Measurements from ENCODE around the gene VEPH1.

VEPH1 gene

DNA sequence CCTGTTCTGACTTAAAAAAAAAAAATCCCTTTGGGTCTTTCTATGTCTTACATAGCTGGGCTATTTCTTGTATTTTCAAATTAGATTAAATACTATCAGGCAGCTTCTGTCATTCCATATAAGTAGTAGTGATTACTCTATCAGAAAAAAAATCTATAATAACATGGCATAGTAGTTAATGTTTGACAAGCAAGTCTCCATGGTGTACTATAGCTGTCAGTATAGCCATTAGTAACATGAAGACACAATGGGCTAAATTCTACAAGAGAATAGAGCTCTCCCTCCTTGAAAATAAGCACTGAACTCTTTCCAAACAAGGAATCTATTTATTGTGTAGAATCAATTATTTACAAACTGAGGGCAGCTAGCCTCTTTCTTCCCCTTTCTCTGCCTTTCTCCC is 19.4 kb upstream of the VEPH1 start:
- no peak overlapping the region for H3K9ac ChIP-seq (ENCODE audit: low read length)
- H3K4me3 ChIP-seq (ENCODE audit: low read depth, low read length), result no peak overlapping the region
- H3K27ac ChIP-seq (ENCODE audit: low read depth, low read length), result no peak overlapping the region
- H3K36me3 ChIP-seq (ENCODE audit: control insufficient read depth, insufficient read depth, low read length), result no peaks in the 10 kb centered on the region
- no peaks in the 10 kb centered on the region for H3K4me1 ChIP-seq (ENCODE audit: control insufficient read depth, insufficient read depth, low read length)
- no peaks in the 10 kb centered on the region for H3K27me3 ChIP-seq (ENCODE audit: control insufficient read depth, insufficient read depth, low read length)
- peaks cover 4% of the 10 kb centered on the region; the same call in 1 of the 2 replicates for H3K9me3 ChIP-seq (ENCODE audit: control insufficient read depth, insufficient read depth, low read depth, low read length)

DNA sequence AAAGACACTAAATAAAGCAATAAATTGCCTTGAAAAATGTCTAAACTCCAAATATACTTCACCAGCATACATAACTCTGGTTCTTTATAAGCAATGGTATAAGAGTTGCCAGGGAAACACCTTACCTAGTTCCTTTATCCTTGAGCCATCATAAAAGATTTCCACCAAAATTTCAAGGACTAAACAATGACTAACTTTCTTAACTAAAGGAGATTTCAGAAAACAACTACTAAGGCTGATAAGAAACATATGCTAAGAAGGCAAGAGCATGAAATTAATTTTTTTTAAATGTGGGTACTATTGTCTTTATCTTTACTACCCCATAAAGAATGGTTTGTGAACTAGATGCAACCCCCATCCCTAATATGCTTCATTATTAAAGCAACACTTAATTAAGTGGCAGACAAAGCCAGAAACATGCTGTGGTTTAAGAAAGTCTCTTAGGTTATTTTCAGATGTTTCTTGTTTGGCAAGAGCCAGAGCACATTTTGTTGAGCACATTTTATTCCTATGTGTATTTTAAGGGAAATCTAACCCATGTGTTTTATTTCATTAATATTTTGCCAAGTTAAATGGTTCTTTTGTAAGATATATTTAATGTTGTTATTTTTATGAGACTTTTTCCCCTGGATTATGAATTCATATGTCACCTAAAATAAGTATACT is 17.4 kb upstream of the VEPH1 start:
- Histone ChIP-seq H3K36me3 (ENCODE audit: control insufficient read depth, insufficient read depth, low read length) (no peaks in the 10 kb centered on the region), H3K4me3 (ENCODE audit: low read depth, low read length) (no peak overlapping the region), H3K4me1 (ENCODE audit: control insufficient read depth, insufficient read depth, low read length) (no peaks in the 10 kb centered on the region), H3K27ac (ENCODE audit: low read depth, low read length) (no peak overlapping the region), H3K9ac (ENCODE audit: low read length) (no peak overlapping the region), H3K27me3 (ENCODE audit: control insufficient read depth, insufficient read depth, low read length) (no peaks in the 10 kb centered on the region), H3K9me3 (ENCODE audit: control insufficient read depth, insufficient read depth, low read depth, low read length) (peaks cover 4% of the 10 kb centered on the region; the same call in 1 of the 2 replicates)

DNA sequence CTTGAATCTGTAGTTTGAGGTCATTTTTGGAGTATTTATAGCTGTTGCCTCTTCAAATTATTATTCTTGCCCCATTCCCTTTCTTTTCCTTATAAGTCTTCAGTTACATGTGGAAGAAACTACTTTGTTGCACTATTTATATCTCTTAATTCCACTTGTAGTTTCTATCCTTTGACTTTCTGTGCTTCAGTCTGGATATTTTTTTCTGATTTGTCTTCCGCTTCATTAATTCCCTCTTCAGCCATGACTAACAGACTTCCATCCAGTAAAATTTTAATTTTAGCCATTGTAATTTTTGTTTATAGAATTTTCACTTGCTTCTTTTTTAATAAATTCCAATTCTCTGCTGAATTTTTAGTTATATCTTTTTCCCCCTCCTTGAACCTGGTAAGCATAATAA is 15.7 kb upstream of the VEPH1 start:
- Histone ChIP-seq H3K4me3 (ENCODE audit: low read depth, low read length) (no peak overlapping the region), H3K9me3 (ENCODE audit: control insufficient read depth, insufficient read depth, low read depth, low read length) (peaks cover 4% of the 10 kb centered on the region; the same call in 1 of the 2 replicates), H3K36me3 (ENCODE audit: control insufficient read depth, insufficient read depth, low read length) (no peaks in the 10 kb centered on the region), H3K4me1 (ENCODE audit: control insufficient read depth, insufficient read depth, low read length) (no peaks in the 10 kb centered on the region), H3K9ac (ENCODE audit: low read length) (no peak overlapping the region), H3K27ac (ENCODE audit: low read depth, low read length) (no peak overlapping the region), H3K27me3 (ENCODE audit: control insufficient read depth, insufficient read depth, low read length) (no peaks in the 10 kb centered on the region)

GRCh38 chr3:157516928-157517327 is 13.7 kb upstream of the VEPH1 start:
- Histone ChIP-seq H3K4me3 (ENCODE audit: low read depth, low read length) (no peak overlapping the region), H3K36me3 (ENCODE audit: control insufficient read depth, insufficient read depth, low read length) (no peaks in the 10 kb centered on the region), H3K9me3 (ENCODE audit: control insufficient read depth, insufficient read depth, low read depth, low read length) (peaks cover 4% of the 10 kb centered on the region; the same call in 1 of the 2 replicates), H3K4me1 (ENCODE audit: control insufficient read depth, insufficient read depth, low read length) (no peaks in the 10 kb centered on the region), H3K27ac (ENCODE audit: low read depth, low read length) (no peak overlapping the region), H3K27me3 (ENCODE audit: control insufficient read depth, insufficient read depth, low read length) (no peaks in the 10 kb centered on the region), H3K9ac (ENCODE audit: low read length) (no peak overlapping the region)

- Histone ChIP-seq H3K9ac (ENCODE audit: low read length) (no peak overlapping the region), H3K4me1 (ENCODE audit: control insufficient read depth, insufficient read depth, low read length) (no peaks in the 10 kb centered on the region), H3K36me3 (ENCODE audit: control insufficient read depth, insufficient read depth, low read length) (no peaks in the 10 kb centered on the region), H3K4me3 (ENCODE audit: low read depth, low read length) (no peak overlapping the region), H3K9me3 (ENCODE audit: control insufficient read depth, insufficient read depth, low read depth, low read length) (peaks cover 4% of the 10 kb centered on the region; the same call in 1 of the 2 replicates), H3K27me3 (ENCODE audit: control insufficient read depth, insufficient read depth, low read length) (no peaks in the 10 kb centered on the region), H3K27ac (ENCODE audit: low read depth, low read length) (no peak overlapping the region)
Measured at GRCh38 chr3:157515398-157515797, 12.2 kb upstream of the VEPH1 start.

- H3K4me3 ChIP-seq (ENCODE audit: low read depth, low read length), result no peak overlapping the region
- no peaks in the 10 kb centered on the region for H3K4me1 ChIP-seq (ENCODE audit: control insufficient read depth, insufficient read depth, low read length)
- no peak overlapping the region for H3K9ac ChIP-seq (ENCODE audit: low read length)
- H3K27ac ChIP-seq (ENCODE audit: low read depth, low read length), result no peak overlapping the region
- H3K36me3 ChIP-seq (ENCODE audit: control insufficient read depth, insufficient read depth, low read length), result no peaks in the 10 kb centered on the region
- H3K27me3 ChIP-seq (ENCODE audit: control insufficient read depth, insufficient read depth, low read length), result no peaks in the 10 kb centered on the region
- H3K9me3 ChIP-seq (ENCODE audit: control insufficient read depth, insufficient read depth, low read depth, low read length), result peaks cover 4% of the 10 kb centered on the region; the same call in 1 of the 2 replicates
Measured at GRCh38 chr3:157514371-157514895, 11.2 kb upstream of the VEPH1 start.

DNA sequence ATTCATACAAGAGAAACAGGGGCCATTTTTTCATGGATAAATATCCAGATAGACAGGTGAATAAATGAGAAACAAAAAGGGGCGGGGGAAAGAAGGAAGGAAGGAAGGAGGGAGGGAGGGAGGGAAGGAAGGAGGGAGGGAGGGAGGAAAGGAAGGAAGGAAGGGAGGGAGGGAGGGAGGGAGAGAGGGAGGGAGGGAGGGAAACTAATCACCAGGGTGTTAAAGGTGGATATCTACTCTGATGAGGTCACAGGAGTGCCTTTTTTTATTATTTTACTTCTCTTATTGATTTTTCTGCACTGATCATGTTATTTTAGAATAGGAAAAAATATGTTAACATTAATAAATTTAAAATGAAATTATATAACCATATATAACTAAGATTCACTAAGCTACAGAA is 10.4 kb upstream of the VEPH1 start:
- no peak overlapping the region for H3K27ac ChIP-seq (ENCODE audit: low read depth, low read length)
- H3K4me3 ChIP-seq (ENCODE audit: low read depth, low read length), result no peak overlapping the region
- no peaks in the 10 kb centered on the region for H3K27me3 ChIP-seq (ENCODE audit: control insufficient read depth, insufficient read depth, low read length)
- H3K4me1 ChIP-seq (ENCODE audit: control insufficient read depth, insufficient read depth, low read length), result no peaks in the 10 kb centered on the region
- peaks cover under 1% of the 10 kb centered on the region; the same call in 1 of the 2 replicates for H3K9me3 ChIP-seq (ENCODE audit: control insufficient read depth, insufficient read depth, low read depth, low read length)
- no peaks in the 10 kb centered on the region for H3K36me3 ChIP-seq (ENCODE audit: control insufficient read depth, insufficient read depth, low read length)
- H3K9ac ChIP-seq (ENCODE audit: low read length), result no peak overlapping the region

- no peak overlapping the region for H3K9ac ChIP-seq (ENCODE audit: low read length)
- no peaks in the 10 kb centered on the region for H3K4me1 ChIP-seq (ENCODE audit: control insufficient read depth, insufficient read depth, low read length)
- H3K27ac ChIP-seq (ENCODE audit: low read depth, low read length), result no peak overlapping the region
- no peaks in the 10 kb centered on the region for H3K9me3 ChIP-seq (ENCODE audit: control insufficient read depth, insufficient read depth, low read depth, low read length)
- no peak overlapping the region for H3K4me3 ChIP-seq (ENCODE audit: low read depth, low read length)
- no peaks in the 10 kb centered on the region for H3K27me3 ChIP-seq (ENCODE audit: control insufficient read depth, insufficient read depth, low read length)
- H3K36me3 ChIP-seq (ENCODE audit: control insufficient read depth, insufficient read depth, low read length), result no peaks in the 10 kb centered on the region
Measured at GRCh38 chr3:157512534-157512933, 9.3 kb upstream of the VEPH1 start.

DNA sequence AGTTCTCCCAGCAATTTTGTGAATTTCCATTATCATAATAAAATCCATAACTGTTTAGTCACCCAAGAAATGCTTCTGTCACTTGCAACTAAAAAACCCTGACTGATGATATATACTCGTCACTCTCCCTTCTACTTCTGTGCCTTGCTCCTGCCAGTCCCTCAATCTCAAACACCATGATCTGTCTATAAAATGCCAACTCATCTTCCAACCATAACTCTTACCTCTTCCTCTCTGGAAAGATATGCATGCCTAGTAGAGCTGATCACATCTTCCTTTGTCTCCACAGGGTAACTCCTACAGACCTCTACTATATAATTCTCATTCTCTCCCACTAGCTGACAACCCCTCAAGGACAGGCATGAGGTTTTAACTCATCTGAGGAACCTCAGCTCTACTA is 5.2 kb upstream of the VEPH1 start:
- Histone ChIP-seq H3K4me1 (ENCODE audit: control insufficient read depth, insufficient read depth, low read length) (peaks cover under 1% of the 10 kb centered on the region), H3K27me3 (ENCODE audit: control insufficient read depth, insufficient read depth, low read length) (no peaks in the 10 kb centered on the region), H3K9me3 (ENCODE audit: control insufficient read depth, insufficient read depth, low read depth, low read length) (no peaks in the 10 kb centered on the region), H3K9ac (ENCODE audit: low read length) (no peak overlapping the region), H3K36me3 (ENCODE audit: control insufficient read depth, insufficient read depth, low read length) (no peaks in the 10 kb centered on the region), H3K27ac (ENCODE audit: low read depth, low read length) (no peak overlapping the region), H3K4me3 (ENCODE audit: low read depth, low read length) (no peak overlapping the region)

GRCh38 chr3:157501863-157502262 is 1.4 kb downstream of the VEPH1 start:
- Histone ChIP-seq H3K27ac (ENCODE audit: low read depth, low read length) (no peak overlapping the region), H3K27me3 (ENCODE audit: control insufficient read depth, insufficient read depth, low read length) (peaks cover 8% of the 10 kb centered on the region), H3K4me1 (ENCODE audit: control insufficient read depth, insufficient read depth, low read length) (peaks cover 28% of the 10 kb centered on the region), H3K9ac (ENCODE audit: low read length) (no peak overlapping the region), H3K9me3 (ENCODE audit: control insufficient read depth, insufficient read depth, low read depth, low read length) (no peaks in the 10 kb centered on the region), H3K4me3 (ENCODE audit: low read depth, low read length) (no peak overlapping the region), H3K36me3 (ENCODE audit: control insufficient read depth, insufficient read depth, low read length) (no peaks in the 10 kb centered on the region)

- Histone ChIP-seq H3K9me3 (ENCODE audit: control insufficient read depth, insufficient read depth, low read depth, low read length) (no peaks in the 10 kb centered on the region), H3K36me3 (ENCODE audit: control insufficient read depth, insufficient read depth, low read length) (no peaks in the 10 kb centered on the region), H3K9ac (ENCODE audit: low read length) (no peak overlapping the region), H3K4me1 (ENCODE audit: control insufficient read depth, insufficient read depth, low read length) (peaks cover 35% of the 10 kb centered on the region), H3K27me3 (ENCODE audit: control insufficient read depth, insufficient read depth, low read length) (peaks cover 8% of the 10 kb centered on the region), H3K4me3 (ENCODE audit: low read depth, low read length) (peak overlapping the region; percentile 65; the same call in 1 of the 2 replicates), H3K27ac (ENCODE audit: low read depth, low read length) (no peak overlapping the region)
Measured at GRCh38 chr3:157500232-157500631, 3.0 kb downstream of the VEPH1 start.
